HepG2 (cell line): ENCODE measurements around the gene PREX1. TPM values are rescaled to one million over a fixed set of nuclear protein-coding genes. Genes with fewer than 3 reads are reported as not detected.

Source experiments
- DMAP1 ChIP-seq: IDR thresholded peaks from 2 replicates; pipeline ENCODE4 v1.6.1; 2016
- DNMT1 ChIP-seq: sonication (generic); formaldehyde crosslinking; IDR thresholded peaks from 2 replicates; pipeline ENCODE4 v1.5.1; 2020; ENCODE audit warnings: mild to moderate bottlenecking, missing genetic modification reagents
- GABPB1 ChIP-seq: IDR thresholded peaks from 2 replicates; pipeline ENCODE4 v1.6.1; 2016; ENCODE audit warnings: mild to moderate bottlenecking, missing genetic modification reagents, moderate library complexity, missing compliant biosample characterization
- IRF2 ChIP-seq: IDR thresholded peaks from 2 replicates; pipeline ENCODE4 v1.6.1; 2018; ENCODE audit warnings: missing genetic modification reagents, missing compliant biosample characterization
- IRF9 ChIP-seq: sonication (generic); formaldehyde crosslinking; IDR thresholded peaks from 2 replicates; pipeline ENCODE4 v1.8.0; 2022; ENCODE audit warnings: missing genetic modification reagents, mild to moderate bottlenecking, borderline replicate concordance
- KDM3A ChIP-seq: IDR thresholded peaks from 2 replicates; pipeline ENCODE4 v1.6.1; 2018; ENCODE audit warnings: low read depth, missing compliant biosample characterization
- KLF11 ChIP-seq: IDR thresholded peaks from 2 replicates; pipeline ENCODE4 v1.6.1; 2016; ENCODE audit warnings: missing compliant biosample characterization
- KLF12 ChIP-seq: sonication (generic); formaldehyde crosslinking; IDR thresholded peaks from 2 replicates; pipeline ENCODE4 v1.4.0; 2020; ENCODE audit warnings: missing genetic modification reagents, borderline replicate concordance
- MYC ChIP-seq: sonication (generic); formaldehyde crosslinking; IDR thresholded peaks from 2 replicates; pipeline ENCODE4 v1.9.0; 2021; ENCODE audit warnings: missing genetic modification reagents, borderline replicate concordance
- SPEN ChIP-seq: sonication (generic); formaldehyde crosslinking; IDR thresholded peaks from 2 replicates; pipeline ENCODE4 v1.5.1; 2020; ENCODE audit warnings: low read depth, mild to moderate bottlenecking, missing genetic modification reagents
- TEAD3 ChIP-seq: optimal IDR thresholded peaks from 2 replicates; pipeline ENCODE3; 2016; ENCODE audit warnings: borderline replicate concordance
- ZBTB7A ChIP-seq: sonication (generic); formaldehyde crosslinking; IDR thresholded peaks from 2 replicates; pipeline ENCODE4 v1.8.0; 2022; ENCODE audit warnings: mild to moderate bottlenecking, missing genetic modification reagents
- ZFX ChIP-seq: sonication (generic); formaldehyde crosslinking; IDR thresholded peaks from 2 replicates; pipeline ENCODE4 v1.4.0; 2020; ENCODE audit warnings: mild to moderate bottlenecking, low read depth, missing genetic modification reagents, moderate library complexity
- ZFY ChIP-seq: sonication (generic); formaldehyde crosslinking; IDR thresholded peaks from 2 replicates; pipeline ENCODE4 v1.4.0; 2020; ENCODE audit warnings: missing genetic modification reagents
- ZNF224 ChIP-seq: sonication (generic); formaldehyde crosslinking; IDR thresholded peaks from 2 replicates; pipeline ENCODE4 v1.5.0; 2020; ENCODE audit warnings: mild to moderate bottlenecking, missing genetic modification reagents
- ZNF329 ChIP-seq: sonication (generic); formaldehyde crosslinking; IDR thresholded peaks from 2 replicates; pipeline ENCODE4 v1.9.0; 2021; ENCODE audit warnings: low read depth, mild to moderate bottlenecking, missing genetic modification reagents
- ZNF558 ChIP-seq: sonication (generic); formaldehyde crosslinking; IDR thresholded peaks from 2 replicates; pipeline ENCODE4 v1.9.0; 2022; ENCODE audit warnings: mild to moderate bottlenecking, missing genetic modification reagents, borderline replicate concordance
- ZNF572 ChIP-seq: sonication (generic); formaldehyde crosslinking; IDR thresholded peaks from 2 replicates; pipeline ENCODE4 v1.5.1; 2020; ENCODE audit warnings: mild to moderate bottlenecking, missing genetic modification reagents
- polyA plus RNA-seq, 8 experiments: library from polyadenylated mRNA; depleted of rRNA in 3 of 8; stranded (reverse) in 7 of 8; unstranded in 1 of 8; fragments of >200 nt; fragmentation: Illumina TruSeq in 4 of 8; extraction: Trizol in 4 of 8; gene quantifications; 2 replicates each; pipeline versions ENCODE4 v1.2.1 to v1.2.3, GENCODE V29; 2011 to 2016; ENCODE audit warnings: low read depth in 4 of 8, missing spikeins in 1 of 8, mixed read lengths in 1 of 8; ENCODE audit not compliant: insufficient read depth in 1 of 8
- total RNA-seq, 5 experiments: library from RNA; depleted of rRNA; stranded (reverse); fragments of >200 nt; fragmentation: Illumina TruSeq; extraction: Trizol; gene quantifications; 2 replicates each; pipeline ENCODE4 v1.2.3, GENCODE V29; 2016; ENCODE audit warnings: low read depth in 1 of 5
- TF ChIP-seq, protein P1 (sequence below): sonication (generic); formaldehyde crosslinking; IDR thresholded peaks from 2 replicates; pipeline ENCODE4 v1.5.0; 2020; ENCODE audit warnings: mild to moderate bottlenecking, missing genetic modification reagents, borderline replicate concordance

The PREX1 gene
- total and polyA plus RNA-seq, 2 of the 13 experiments (the other 11 are each of a cell fraction or from before 2014, with no cell fraction given), result 0.02 to 0.04 TPM

DNA sequence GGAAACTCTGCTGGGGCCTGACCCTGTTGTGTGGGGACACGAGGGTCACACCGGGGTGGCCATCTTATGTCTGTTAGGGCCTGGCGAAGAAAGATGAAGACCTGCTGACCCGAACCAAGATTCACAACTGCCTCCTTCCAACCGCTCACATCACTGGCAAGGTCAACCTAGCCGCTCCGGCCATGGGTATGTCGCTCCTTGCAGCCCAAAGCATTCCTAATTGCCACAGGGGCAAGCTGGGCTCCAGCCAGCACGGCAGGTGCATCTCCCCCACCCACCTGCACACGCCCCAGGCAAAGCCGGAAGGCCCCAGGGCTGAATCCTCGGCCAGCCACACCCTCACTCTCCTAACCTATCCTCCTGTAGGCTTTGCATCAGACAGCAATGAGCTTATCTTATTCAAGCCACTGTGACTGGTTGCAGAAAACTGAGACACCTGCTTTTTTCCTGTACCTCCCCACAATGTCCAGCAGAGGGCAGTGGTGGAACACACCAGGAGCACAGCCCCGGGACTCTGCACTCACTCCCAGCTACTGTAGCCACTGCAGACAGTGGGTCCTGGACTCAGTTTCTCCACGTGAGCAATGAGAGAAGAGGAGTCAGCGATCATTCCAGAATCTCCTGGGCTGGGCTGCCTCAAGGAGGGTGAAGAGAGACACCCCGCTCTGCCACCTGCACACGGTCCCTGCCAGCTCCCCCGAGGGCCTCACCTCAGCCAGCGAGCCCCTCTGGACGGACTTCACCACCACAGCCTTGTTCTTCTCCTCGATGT lies 170.2 kb downstream of the PREX1 start (continued):
- TF ChIP-seq, protein P1, sequence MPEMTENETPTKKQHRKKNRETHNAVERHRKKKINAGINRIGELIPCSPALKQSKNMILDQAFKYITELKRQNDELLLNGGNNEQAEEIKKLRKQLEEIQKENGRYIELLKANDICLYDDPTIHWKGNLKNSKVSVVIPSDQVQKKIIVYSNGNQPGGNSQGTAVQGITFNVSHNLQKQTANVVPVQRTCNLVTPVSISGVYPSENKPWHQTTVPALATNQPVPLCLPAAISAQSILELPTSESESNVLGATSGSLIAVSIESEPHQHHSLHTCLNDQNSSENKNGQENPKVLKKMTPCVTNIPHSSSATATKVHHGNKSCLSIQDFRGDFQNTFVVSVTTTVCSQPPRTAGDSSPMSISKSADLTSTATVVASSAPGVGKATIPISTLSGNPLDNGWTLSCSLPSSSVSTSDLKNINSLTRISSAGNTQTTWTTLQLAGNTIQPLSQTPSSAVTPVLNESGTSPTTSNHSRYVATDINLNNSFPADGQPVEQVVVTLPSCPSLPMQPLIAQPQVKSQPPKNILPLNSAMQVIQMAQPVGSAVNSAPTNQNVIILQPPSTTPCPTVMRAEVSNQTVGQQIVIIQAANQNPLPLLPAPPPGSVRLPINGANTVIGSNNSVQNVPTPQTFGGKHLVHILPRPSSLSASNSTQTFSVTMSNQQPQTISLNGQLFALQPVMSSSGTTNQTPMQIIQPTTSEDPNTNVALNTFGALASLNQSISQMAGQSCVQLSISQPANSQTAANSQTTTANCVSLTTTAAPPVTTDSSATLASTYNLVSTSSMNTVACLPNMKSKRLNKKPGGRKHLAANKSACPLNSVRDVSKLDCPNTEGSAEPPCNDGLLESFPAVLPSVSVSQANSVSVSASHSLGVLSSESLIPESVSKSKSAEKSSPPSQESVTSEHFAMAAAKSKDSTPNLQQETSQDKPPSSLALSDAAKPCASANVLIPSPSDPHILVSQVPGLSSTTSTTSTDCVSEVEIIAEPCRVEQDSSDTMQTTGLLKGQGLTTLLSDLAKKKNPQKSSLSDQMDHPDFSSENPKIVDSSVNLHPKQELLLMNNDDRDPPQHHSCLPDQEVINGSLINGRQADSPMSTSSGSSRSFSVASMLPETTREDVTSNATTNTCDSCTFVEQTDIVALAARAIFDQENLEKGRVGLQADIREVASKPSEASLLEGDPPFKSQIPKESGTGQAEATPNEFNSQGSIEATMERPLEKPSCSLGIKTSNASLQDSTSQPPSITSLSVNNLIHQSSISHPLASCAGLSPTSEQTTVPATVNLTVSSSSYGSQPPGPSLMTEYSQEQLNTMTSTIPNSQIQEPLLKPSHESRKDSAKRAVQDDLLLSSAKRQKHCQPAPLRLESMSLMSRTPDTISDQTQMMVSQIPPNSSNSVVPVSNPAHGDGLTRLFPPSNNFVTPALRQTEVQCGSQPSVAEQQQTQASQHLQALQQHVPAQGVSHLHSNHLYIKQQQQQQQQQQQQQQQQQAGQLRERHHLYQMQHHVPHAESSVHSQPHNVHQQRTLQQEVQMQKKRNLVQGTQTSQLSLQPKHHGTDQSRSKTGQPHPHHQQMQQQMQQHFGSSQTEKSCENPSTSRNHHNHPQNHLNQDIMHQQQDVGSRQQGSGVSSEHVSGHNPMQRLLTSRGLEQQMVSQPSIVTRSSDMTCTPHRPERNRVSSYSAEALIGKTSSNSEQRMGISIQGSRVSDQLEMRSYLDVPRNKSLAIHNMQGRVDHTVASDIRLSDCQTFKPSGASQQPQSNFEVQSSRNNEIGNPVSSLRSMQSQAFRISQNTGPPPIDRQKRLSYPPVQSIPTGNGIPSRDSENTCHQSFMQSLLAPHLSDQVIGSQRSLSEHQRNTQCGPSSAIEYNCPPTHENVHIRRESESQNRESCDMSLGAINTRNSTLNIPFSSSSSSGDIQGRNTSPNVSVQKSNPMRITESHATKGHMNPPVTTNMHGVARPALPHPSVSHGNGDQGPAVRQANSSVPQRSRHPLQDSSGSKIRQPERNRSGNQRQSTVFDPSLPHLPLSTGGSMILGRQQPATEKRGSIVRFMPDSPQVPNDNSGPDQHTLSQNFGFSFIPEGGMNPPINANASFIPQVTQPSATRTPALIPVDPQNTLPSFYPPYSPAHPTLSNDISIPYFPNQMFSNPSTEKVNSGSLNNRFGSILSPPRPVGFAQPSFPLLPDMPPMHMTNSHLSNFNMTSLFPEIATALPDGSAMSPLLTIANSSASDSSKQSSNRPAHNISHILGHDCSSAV (CRISPR knock-in tag), result no peak
- TF ChIP-seq IRF2 (CRISPR knock-in tag), result peak; percentile 19; the same call in 1 of the 2 replicates
- no peak for TF ChIP-seq KLF12 (CRISPR knock-in tag)
- peak; percentile 84; the same call in 1 of the 2 replicates for TF ChIP-seq DNMT1
- TF ChIP-seq ZFX (CRISPR knock-in tag), result 0 out of 2 replicates have a peak, but pooled peaks have one; percentile 31
- peak; percentile 34; the same call in 1 of the 2 replicates for TF ChIP-seq GABPB1 (CRISPR knock-in tag)
- TF ChIP-seq DMAP1 (CRISPR knock-in tag), result no peak
- peak; percentile 79; the same call in 1 of the 2 replicates for TF ChIP-seq ZNF558 (CRISPR knock-in tag)
- TF ChIP-seq IRF9 (CRISPR knock-in tag), result peak; percentile 85; the same call in 1 of the 2 replicates
- peak; percentile 67; the same call in 1 of the 2 replicates for TF ChIP-seq SPEN
- TF ChIP-seq ZNF572 (CRISPR knock-in tag), result 0 out of 2 replicates have a peak, but pooled peaks have one; percentile 34
- TF ChIP-seq ZNF224 (CRISPR knock-in tag), result peak; percentile 84; the same call in 1 of the 2 replicates
- 0 out of 2 replicates have a peak, but pooled peaks have one; percentile 72 for TF ChIP-seq ZNF329 (CRISPR knock-in tag)
- TF ChIP-seq KLF11 (CRISPR knock-in tag), result peak; percentile 76; the same call in 1 of the 2 replicates
- 0 out of 2 replicates have a peak, but pooled peaks have one; percentile 20 for TF ChIP-seq KDM3A (CRISPR knock-in tag)
- TF ChIP-seq ZBTB7A (CRISPR knock-in tag), result no peak
- peak; percentile 56 for TF ChIP-seq TEAD3 (CRISPR knock-in tag)
- TF ChIP-seq MYC (CRISPR knock-in tag), result 0 out of 2 replicates have a peak, but pooled peaks have one; percentile 20
- TF ChIP-seq ZFY (CRISPR knock-in tag), result peak; percentile 21; the same call in 1 of the 2 replicates
